HepG2 (cell line): Measurements from ENCODE around the gene PARK7. TPM values are rescaled to one million over a fixed set of nuclear protein-coding genes. Genes with fewer than 3 reads are reported as not detected.

ENCODE experiments used
- ATM ChIP-seq: fragments of 450-650 bp; IDR thresholded peaks from 2 replicates; pipeline ENCODE4 v1.7.1; 2017; ENCODE audit warnings: mild to moderate bottlenecking, borderline replicate concordance
- HDAC1 ChIP-seq: sonication (generic); formaldehyde crosslinking; IDR thresholded peaks from 2 replicates; pipeline ENCODE4 v1.5.1; 2020; ENCODE audit warnings: mild to moderate bottlenecking, missing genetic modification reagents
- HINFP ChIP-seq: sonication (generic); formaldehyde crosslinking; IDR thresholded peaks from 2 replicates; pipeline ENCODE4 v1.4.0; 2020; ENCODE audit warnings: low read depth, mild to moderate bottlenecking, missing genetic modification reagents
- MED1 ChIP-seq: sonication (generic); formaldehyde crosslinking; IDR thresholded peaks from 2 replicates; pipeline ENCODE4 v1.4.0; 2020; ENCODE audit warnings: missing genetic modification reagents
- MED13 ChIP-seq: sonication (generic); formaldehyde crosslinking; IDR thresholded peaks from 2 replicates; pipeline ENCODE4 v1.5.0; 2020; ENCODE audit warnings: missing genetic modification reagents
- NFE2L1 ChIP-seq: sonication (generic); formaldehyde crosslinking; IDR thresholded peaks from 2 replicates; pipeline ENCODE4 v1.4.0; 2020; ENCODE audit warnings: missing genetic modification reagents, mild to moderate bottlenecking, borderline replicate concordance
- NR3C1 ChIP-seq: sonication (generic); formaldehyde crosslinking; IDR thresholded peaks from 2 replicates; pipeline ENCODE4 v1.4.0; 2020; ENCODE audit warnings: missing genetic modification reagents
- PAF1 ChIP-seq: IDR thresholded peaks from 2 replicates; pipeline ENCODE4 v1.6.1; 2016; ENCODE audit warnings: missing genetic modification reagents, missing compliant biosample characterization
- SALL2 ChIP-seq: sonication (generic); formaldehyde crosslinking; IDR thresholded peaks from 2 replicates; pipeline ENCODE4 v1.8.1; 2023; ENCODE audit warnings: mild to moderate bottlenecking, missing genetic modification reagents, inconsistent platforms
- SIN3B ChIP-seq: fragments of 150-350 bp; IDR thresholded peaks from 2 replicates; pipeline ENCODE4 v1.6.1; 2014; ENCODE audit warnings: low read length
- SRY ChIP-seq: sonication (generic); formaldehyde crosslinking; IDR thresholded peaks from 2 replicates; pipeline ENCODE4 v1.8.0; 2022; ENCODE audit warnings: mild to moderate bottlenecking, missing genetic modification reagents
- SSRP1 ChIP-seq: IDR thresholded peaks from 2 replicates; pipeline ENCODE4 v1.6.1; 2016; ENCODE audit warnings: control low read depth
- ZBTB40 ChIP-seq, 2 experiments: fragments of 450-650 bp in 1 of 2; sonication (generic) in 1 of 2; formaldehyde crosslinking in 1 of 2; IDR thresholded peaks; 2 replicates each; pipeline versions ENCODE4 v1.6.1 to v1.8.0; 2016 to 2022; ENCODE audit warnings: antibody characterized with exemption in 1 of 2, mild to moderate bottlenecking in 1 of 2, missing genetic modification reagents in 1 of 2
- ZNF124 ChIP-seq: sonication (generic); formaldehyde crosslinking; IDR thresholded peaks from 2 replicates; pipeline ENCODE4 v1.4.0; 2020; ENCODE audit warnings: missing genetic modification reagents
- ZNF343 ChIP-seq: sonication (generic); formaldehyde crosslinking; IDR thresholded peaks from 2 replicates; pipeline ENCODE4 v1.4.0; 2020; ENCODE audit warnings: mild to moderate bottlenecking, missing genetic modification reagents
- ZNF605 ChIP-seq: sonication (generic); formaldehyde crosslinking; IDR thresholded peaks from 2 replicates; pipeline ENCODE4 v1.8.0; 2022; ENCODE audit warnings: mild to moderate bottlenecking, missing genetic modification reagents
- polyA plus RNA-seq, 8 experiments: library from polyadenylated mRNA; depleted of rRNA in 3 of 8; stranded (reverse) in 7 of 8; unstranded in 1 of 8; fragments of >200 nt; fragmentation: Illumina TruSeq in 4 of 8; extraction: Trizol in 4 of 8; gene quantifications; 2 replicates each; pipeline versions ENCODE4 v1.2.1 to v1.2.3, GENCODE V29; 2011 to 2016; ENCODE audit warnings: low read depth in 4 of 8, missing spikeins in 1 of 8, mixed read lengths in 1 of 8; ENCODE audit not compliant: insufficient read depth in 1 of 8
- total RNA-seq, 5 experiments: library from RNA; depleted of rRNA; stranded (reverse); fragments of >200 nt; fragmentation: Illumina TruSeq; extraction: Trizol; gene quantifications; 2 replicates each; pipeline ENCODE4 v1.2.3, GENCODE V29; 2016; ENCODE audit warnings: low read depth in 1 of 5
- TF ChIP-seq, protein P1 (sequence below): sonication (generic); formaldehyde crosslinking; IDR thresholded peaks from 2 replicates; pipeline ENCODE4 v1.4.0; 2020; ENCODE audit warnings: missing genetic modification reagents, borderline replicate concordance
- TF ChIP-seq, protein P2 (sequence below): sonication (generic); formaldehyde crosslinking; IDR thresholded peaks from 2 replicates; pipeline ENCODE4 v1.8.0; 2022; ENCODE audit warnings: missing genetic modification reagents, mild to moderate bottlenecking, borderline replicate concordance

The PARK7 gene
- total and polyA plus RNA-seq, 2 of the 13 experiments (the other 11 are each of a cell fraction or from before 2014, with no cell fraction given) = 212 to 296 TPM

GRCh38 chr1:8011016-8011415, 49.5 kb downstream of the PARK7 start (continued):
- TF ChIP-seq ZBTB40 (IDR thresholded peaks at IDR 0.05) (no peak), ZBTB40 (CRISPR knock-in tag; IDR thresholded peaks at IDR 0.05) (no peak), ZNF124 (CRISPR knock-in tag) (no peak), SRY (CRISPR knock-in tag) (peak; percentile 44; the same call in 1 of the 2 replicates), MED13 (CRISPR knock-in tag) (no peak), ATM (no peak), HDAC1 (CRISPR knock-in tag) (no peak), ZNF343 (CRISPR knock-in tag) (no peak), SSRP1 (CRISPR knock-in tag) (peak; percentile 97; the same call in 1 of the 2 replicates), HINFP (CRISPR knock-in tag) (no peak), SALL2 (CRISPR knock-in tag) (no peak), PAF1 (peak; percentile 94; the same call in 1 of the 2 replicates), NR3C1 (CRISPR knock-in tag) (no peak), NFE2L1 (CRISPR knock-in tag) (no peak), SIN3B (no peak), MED1 (CRISPR knock-in tag) (no peak), ZNF605 (no peak)
- TF ChIP-seq, protein P1, sequence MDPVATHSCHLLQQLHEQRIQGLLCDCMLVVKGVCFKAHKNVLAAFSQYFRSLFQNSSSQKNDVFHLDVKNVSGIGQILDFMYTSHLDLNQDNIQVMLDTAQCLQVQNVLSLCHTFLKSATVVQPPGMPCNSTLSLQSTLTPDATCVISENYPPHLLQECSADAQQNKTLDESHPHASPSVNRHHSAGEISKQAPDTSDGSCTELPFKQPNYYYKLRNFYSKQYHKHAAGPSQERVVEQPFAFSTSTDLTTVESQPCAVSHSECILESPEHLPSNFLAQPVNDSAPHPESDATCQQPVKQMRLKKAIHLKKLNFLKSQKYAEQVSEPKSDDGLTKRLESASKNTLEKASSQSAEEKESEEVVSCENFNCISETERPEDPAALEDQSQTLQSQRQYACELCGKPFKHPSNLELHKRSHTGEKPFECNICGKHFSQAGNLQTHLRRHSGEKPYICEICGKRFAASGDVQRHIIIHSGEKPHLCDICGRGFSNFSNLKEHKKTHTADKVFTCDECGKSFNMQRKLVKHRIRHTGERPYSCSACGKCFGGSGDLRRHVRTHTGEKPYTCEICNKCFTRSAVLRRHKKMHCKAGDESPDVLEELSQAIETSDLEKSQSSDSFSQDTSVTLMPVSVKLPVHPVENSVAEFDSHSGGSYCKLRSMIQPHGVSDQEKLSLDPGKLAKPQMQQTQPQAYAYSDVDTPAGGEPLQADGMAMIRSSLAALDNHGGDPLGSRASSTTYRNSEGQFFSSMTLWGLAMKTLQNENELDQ (CRISPR knock-in tag) = no peak
- TF ChIP-seq, protein P2, sequence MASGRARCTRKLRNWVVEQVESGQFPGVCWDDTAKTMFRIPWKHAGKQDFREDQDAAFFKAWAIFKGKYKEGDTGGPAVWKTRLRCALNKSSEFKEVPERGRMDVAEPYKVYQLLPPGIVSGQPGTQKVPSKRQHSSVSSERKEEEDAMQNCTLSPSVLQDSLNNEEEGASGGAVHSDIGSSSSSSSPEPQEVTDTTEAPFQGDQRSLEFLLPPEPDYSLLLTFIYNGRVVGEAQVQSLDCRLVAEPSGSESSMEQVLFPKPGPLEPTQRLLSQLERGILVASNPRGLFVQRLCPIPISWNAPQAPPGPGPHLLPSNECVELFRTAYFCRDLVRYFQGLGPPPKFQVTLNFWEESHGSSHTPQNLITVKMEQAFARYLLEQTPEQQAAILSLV = no peak
